NB4 (cell line): ENCODE measurements around the gene DCLK3.

Source experiments
- MAX ChIP-seq: IDR thresholded peaks from 2 replicates; pipeline ENCODE4 v1.6.1; 2011; ENCODE audit warnings: low read depth, low read length
- POLR2A ChIP-seq: IDR thresholded peaks from 2 replicates; pipeline ENCODE4 v1.6.1; 2011; ENCODE audit warnings: mild to moderate bottlenecking; ENCODE audit not compliant: insufficient read length; ENCODE audit errors: extremely low read depth
- TF ChIP-seq, protein P1 (sequence below): IDR thresholded peaks from one replicate; pipeline ENCODE4 v1.5.1; 2012; ENCODE audit warnings: low read depth, low read length

GRCh38 chr3:36800533-36801116, 36.3 kb upstream of the DCLK3 start:
- TF ChIP-seq POLR2A, result no peak
- TF ChIP-seq, protein P1, sequence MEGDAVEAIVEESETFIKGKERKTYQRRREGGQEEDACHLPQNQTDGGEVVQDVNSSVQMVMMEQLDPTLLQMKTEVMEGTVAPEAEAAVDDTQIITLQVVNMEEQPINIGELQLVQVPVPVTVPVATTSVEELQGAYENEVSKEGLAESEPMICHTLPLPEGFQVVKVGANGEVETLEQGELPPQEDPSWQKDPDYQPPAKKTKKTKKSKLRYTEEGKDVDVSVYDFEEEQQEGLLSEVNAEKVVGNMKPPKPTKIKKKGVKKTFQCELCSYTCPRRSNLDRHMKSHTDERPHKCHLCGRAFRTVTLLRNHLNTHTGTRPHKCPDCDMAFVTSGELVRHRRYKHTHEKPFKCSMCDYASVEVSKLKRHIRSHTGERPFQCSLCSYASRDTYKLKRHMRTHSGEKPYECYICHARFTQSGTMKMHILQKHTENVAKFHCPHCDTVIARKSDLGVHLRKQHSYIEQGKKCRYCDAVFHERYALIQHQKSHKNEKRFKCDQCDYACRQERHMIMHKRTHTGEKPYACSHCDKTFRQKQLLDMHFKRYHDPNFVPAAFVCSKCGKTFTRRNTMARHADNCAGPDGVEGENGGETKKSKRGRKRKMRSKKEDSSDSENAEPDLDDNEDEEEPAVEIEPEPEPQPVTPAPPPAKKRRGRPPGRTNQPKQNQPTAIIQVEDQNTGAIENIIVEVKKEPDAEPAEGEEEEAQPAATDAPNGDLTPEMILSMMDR, result no peak
- TF ChIP-seq MAX, result no peak
